PC-3 (cell line): Measurements from ENCODE around the gene PODN.

Experiments used
- EZH2 ChIP-seq: fragments of 300-600 bp; sonication (generic); IDR thresholded peaks from one replicate; pipeline ENCODE4 v1.6.1; 2017; ENCODE audit warnings: antibody characterized with exemption, mild to moderate bottlenecking, low read length; ENCODE audit not compliant: unreplicated experiment
- TF ChIP-seq, protein P1 (sequence below): fragments of 300-600 bp; sonication (generic); conservative IDR thresholded peaks from 2 replicates; pipeline ENCODE4 v1.5.1; 2017; ENCODE audit warnings: antibody characterized with exemption, low read depth, mild to moderate bottlenecking, low read length

DNA sequence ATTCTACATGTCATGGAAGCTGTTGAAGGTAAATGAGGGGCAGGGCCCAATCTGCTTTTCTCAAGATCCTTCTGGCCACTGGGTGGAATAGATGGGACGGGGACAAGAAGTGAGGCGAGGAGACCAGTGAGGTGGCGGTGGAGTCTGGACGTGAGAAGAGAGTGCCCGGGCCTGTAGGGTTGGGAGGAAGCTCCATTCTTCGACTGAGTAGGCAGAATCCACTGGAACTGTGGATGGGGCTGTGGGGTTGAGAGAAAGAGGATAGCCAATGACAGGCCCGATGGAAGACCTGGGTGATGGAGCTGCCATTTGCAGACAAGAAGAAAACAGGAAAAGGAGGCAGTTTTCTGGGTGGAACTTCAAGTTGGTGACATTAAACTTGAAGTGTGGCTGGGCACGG is 70.2 kb downstream of the PODN start:
- no peak for TF ChIP-seq EZH2
- TF ChIP-seq, protein P1, sequence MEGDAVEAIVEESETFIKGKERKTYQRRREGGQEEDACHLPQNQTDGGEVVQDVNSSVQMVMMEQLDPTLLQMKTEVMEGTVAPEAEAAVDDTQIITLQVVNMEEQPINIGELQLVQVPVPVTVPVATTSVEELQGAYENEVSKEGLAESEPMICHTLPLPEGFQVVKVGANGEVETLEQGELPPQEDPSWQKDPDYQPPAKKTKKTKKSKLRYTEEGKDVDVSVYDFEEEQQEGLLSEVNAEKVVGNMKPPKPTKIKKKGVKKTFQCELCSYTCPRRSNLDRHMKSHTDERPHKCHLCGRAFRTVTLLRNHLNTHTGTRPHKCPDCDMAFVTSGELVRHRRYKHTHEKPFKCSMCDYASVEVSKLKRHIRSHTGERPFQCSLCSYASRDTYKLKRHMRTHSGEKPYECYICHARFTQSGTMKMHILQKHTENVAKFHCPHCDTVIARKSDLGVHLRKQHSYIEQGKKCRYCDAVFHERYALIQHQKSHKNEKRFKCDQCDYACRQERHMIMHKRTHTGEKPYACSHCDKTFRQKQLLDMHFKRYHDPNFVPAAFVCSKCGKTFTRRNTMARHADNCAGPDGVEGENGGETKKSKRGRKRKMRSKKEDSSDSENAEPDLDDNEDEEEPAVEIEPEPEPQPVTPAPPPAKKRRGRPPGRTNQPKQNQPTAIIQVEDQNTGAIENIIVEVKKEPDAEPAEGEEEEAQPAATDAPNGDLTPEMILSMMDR = no peak
